ENCODE data around the gene TYK2. TPM values are rescaled to one million over a fixed set of nuclear protein-coding genes. Genes with fewer than 3 reads are reported as not detected.

TYK2 gene
- total and polyA plus RNA-seq, 2 experiments from 2014 or later = 63.6 to 94.3 TPM

DNA sequence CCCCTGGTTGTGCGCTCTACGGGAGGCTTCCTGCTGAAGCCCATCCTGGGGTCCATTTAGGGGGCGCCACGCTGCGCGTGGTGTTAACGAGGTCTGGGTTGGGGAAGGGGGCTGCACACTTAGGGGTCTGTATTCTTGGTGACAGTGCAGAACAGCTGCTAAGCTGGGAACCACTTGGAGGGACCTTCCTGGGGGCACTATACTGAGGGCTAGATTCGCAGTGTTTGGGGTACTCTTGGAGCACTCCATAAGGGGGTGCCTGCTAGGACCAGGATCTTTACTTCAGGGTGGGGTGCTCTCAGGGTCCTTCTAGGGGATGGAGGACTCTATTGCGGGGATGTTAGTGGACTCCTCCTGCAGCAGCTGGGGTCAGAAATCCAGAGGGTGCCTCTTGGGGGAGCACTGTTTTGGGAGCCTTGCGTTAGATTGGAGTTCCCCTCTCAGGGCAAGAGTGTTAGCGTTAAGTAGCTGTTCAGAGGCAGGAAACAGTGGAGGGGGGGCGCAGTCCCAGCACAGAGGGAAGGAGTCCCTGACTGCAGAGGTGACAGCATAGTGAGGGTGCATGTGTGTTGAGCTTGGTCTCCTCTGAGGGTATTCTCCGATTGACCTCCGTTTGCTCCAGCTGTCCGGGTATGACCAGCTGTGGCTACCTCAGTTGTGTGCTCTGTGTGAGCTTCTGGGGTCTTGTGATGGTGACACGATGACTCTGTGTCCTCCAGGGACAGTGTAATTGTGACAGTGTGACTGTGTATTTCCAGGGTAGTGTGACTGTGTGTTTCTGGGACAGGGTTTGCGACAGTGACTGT is 41.1 kb upstream of the TYK2 start:
- 27% methylated on average over 17 of the region's 17 CpGs for WGBS (ENCODE audit: low lambda C conversion rate, missing lambda C conversion rate)
- peaks cover 15% of the 10 kb centered on the region for H3K4me1 ChIP-seq (ENCODE audit: insufficient read depth)

DNA sequence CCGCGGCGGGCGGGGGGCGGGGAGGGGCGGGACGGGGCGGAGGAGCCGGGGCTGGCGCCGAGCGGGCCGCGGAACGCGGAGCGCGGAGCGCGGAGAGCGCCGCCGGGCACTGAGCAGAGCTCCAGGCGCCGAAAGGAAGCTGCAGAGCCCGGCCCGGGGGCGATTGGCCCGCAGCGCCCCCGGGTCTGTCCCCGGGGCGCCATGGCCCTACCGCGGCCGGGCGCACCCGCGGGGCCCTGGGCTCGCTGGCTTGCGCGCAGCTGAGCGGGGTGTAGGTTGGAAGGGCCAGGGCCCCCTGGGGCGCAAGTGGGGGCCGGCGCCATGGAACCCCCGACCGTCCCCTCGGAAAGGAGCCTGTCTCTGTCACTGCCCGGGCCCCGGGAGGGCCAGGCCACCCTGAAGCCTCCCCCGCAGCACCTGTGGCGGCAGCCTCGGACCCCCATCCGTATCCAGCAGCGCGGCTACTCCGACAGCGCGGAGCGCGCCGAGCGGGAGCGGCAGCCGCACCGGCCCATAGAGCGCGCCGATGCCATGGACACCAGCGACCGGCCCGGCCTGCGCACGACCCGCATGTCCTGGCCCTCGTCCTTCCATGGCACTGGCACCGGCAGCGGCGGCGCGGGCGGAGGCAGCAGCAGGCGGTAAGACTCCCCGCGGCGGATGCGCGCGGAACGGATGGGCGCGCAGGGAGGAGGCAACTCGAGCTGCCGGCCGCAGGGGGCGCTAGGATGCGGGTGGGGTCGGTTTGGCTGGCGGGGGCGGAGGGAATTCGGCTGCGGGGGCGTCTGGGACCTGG is 40.3 kb upstream of the TYK2 start, which contains the start of gene PDE4A:
Gene PDE4A (plus strand): TSS at position 95 of the 796 bp plus-strand sequence. CDS start 227 bp downstream, at position 322.
- Histone ChIP-seq H3K27ac (no peak within 1 kb of the TSS), H3K4me3 (no peak within 1 kb of the TSS), H3K9me3 (ENCODE audit: low read depth) (no peaks in the 10 kb centered on the region), H3K4me2 (peak within 1 kb of the TSS; percentile 83), H3K79me2 (no peaks in the 10 kb centered on the region), H3K4me1 (ENCODE audit: insufficient read depth) (peaks cover 20% of the 10 kb centered on the region), H4K20me1 (ENCODE audit: insufficient read depth, poor library complexity, severe bottlenecking) (no peaks in the 10 kb centered on the region), H3K27me3 (peaks cover 91% of the 10 kb centered on the region), H3K9me2 (replicated peaks; ENCODE audit: insufficient read depth) (no peaks in the 10 kb centered on the region), H3K36me3 (replicated peaks; ENCODE audit: insufficient read depth, low read depth) (no peaks in the 10 kb centered on the region), H2AFZ (peak within 1 kb of the TSS; percentile 40)
- peak; percentile 45 for DNase-seq (ENCODE audit: low spot score)
- WGBS (ENCODE audit: low lambda C conversion rate, missing lambda C conversion rate) = under 1% methylated on average over 55 of the region's 104 CpGs
- TF ChIP-seq EZH2 (IDR thresholded peaks at IDR 0.05; ENCODE audit: borderline replicate concordance) = no peak
- peak; percentile 26 for TF ChIP-seq EZH2phosphoT487 (IDR thresholded peaks at IDR 0.05; ENCODE audit: low read depth, severe bottlenecking, unreplicated experiment)
- TF ChIP-seq, protein P1, sequence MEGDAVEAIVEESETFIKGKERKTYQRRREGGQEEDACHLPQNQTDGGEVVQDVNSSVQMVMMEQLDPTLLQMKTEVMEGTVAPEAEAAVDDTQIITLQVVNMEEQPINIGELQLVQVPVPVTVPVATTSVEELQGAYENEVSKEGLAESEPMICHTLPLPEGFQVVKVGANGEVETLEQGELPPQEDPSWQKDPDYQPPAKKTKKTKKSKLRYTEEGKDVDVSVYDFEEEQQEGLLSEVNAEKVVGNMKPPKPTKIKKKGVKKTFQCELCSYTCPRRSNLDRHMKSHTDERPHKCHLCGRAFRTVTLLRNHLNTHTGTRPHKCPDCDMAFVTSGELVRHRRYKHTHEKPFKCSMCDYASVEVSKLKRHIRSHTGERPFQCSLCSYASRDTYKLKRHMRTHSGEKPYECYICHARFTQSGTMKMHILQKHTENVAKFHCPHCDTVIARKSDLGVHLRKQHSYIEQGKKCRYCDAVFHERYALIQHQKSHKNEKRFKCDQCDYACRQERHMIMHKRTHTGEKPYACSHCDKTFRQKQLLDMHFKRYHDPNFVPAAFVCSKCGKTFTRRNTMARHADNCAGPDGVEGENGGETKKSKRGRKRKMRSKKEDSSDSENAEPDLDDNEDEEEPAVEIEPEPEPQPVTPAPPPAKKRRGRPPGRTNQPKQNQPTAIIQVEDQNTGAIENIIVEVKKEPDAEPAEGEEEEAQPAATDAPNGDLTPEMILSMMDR (IDR thresholded peaks at IDR 0.05; ENCODE audit: poor library complexity) = peak; percentile 42

More for the DNA sequence above, 41.1 kb upstream of the TYK2 start:
- Histone ChIP-seq H3K27ac (no peak overlapping the region), H3K4me2 (peak overlapping the region; percentile 83), H3K9me3 (ENCODE audit: low read depth) (no peaks in the 10 kb centered on the region), H3K27me3 (peaks cover 90% of the 10 kb centered on the region), H3K36me3 (replicated peaks; ENCODE audit: insufficient read depth, low read depth) (no peaks in the 10 kb centered on the region), H3K9me2 (replicated peaks; ENCODE audit: insufficient read depth) (no peaks in the 10 kb centered on the region), H2AFZ (no peak overlapping the region), H3K4me3 (no peak overlapping the region), H4K20me1 (ENCODE audit: insufficient read depth, poor library complexity, severe bottlenecking) (no peaks in the 10 kb centered on the region), H3K79me2 (no peaks in the 10 kb centered on the region)
- DNase-seq (ENCODE audit: low spot score) = no peak
- TF ChIP-seq EZH2 (IDR thresholded peaks at IDR 0.05; ENCODE audit: borderline replicate concordance) (no peak), EZH2phosphoT487 (IDR thresholded peaks at IDR 0.05; ENCODE audit: low read depth, severe bottlenecking, unreplicated experiment) (no peak)
- TF ChIP-seq, protein P1 (IDR thresholded peaks at IDR 0.05; ENCODE audit: poor library complexity) = no peak

DNA sequence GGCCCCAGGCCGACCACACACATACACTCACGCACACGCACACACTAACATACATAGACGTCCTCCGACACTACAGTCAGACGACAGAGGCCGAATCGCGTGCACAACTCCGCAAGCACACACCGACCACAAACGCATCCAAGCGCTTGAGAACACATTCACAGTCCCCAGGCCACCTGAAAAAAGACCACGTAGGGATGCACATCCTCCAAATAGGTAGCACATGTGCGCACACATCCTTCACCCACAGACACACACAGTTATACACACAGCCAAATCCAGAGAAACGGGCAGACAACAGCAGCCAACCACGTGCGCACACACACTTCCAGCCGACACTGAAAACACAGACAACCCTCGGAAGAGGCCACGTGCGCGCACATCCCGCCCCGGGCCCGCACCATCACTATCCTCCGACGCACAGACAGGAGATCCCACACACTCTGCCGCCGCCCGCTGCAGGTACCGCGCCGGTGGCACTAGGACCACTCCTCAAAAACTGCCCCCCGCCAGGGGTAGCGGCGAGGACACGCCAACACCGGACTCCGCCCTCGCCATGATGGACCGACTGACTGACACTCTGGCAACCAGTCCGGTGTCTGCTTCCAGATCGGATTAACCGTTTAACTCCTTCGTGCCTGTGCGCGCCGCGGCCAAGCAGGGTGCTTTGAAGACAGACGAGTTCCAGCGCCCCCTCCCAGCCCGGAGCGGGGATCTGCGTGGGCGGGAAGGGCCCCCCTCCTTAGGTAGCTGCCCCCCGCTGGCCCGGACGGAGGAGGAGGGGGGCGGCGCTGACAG is 39.5 kb upstream of the TYK2 start:
- H3K36me3 ChIP-seq (replicated peaks; ENCODE audit: insufficient read depth, low read depth) = no peaks in the 10 kb centered on the region
- peaks cover 89% of the 10 kb centered on the region for H3K27me3 ChIP-seq
- peak; percentile 28 for DNase-seq (ENCODE audit: low spot score)
- peaks cover 20% of the 10 kb centered on the region for H3K4me1 ChIP-seq (ENCODE audit: insufficient read depth)
- peak overlapping the region; percentile 83 for H3K4me2 ChIP-seq
- TF ChIP-seq EZH2phosphoT487 (IDR thresholded peaks at IDR 0.05; ENCODE audit: low read depth, severe bottlenecking, unreplicated experiment) = peak; percentile 41
- peak; percentile 97 for TF ChIP-seq EZH2 (IDR thresholded peaks at IDR 0.05; ENCODE audit: borderline replicate concordance)
- TF ChIP-seq, protein P1 (IDR thresholded peaks at IDR 0.05; ENCODE audit: poor library complexity) = no peak
- H3K27ac ChIP-seq = no peak overlapping the region
- H3K79me2 ChIP-seq = no peaks in the 10 kb centered on the region
- 2% methylated on average over 51 of the region's 61 CpGs for WGBS (ENCODE audit: low lambda C conversion rate, missing lambda C conversion rate)
- no peak overlapping the region for H3K4me3 ChIP-seq
- no peaks in the 10 kb centered on the region for H3K9me3 ChIP-seq (ENCODE audit: low read depth)
- peak overlapping the region; percentile 40 for H2AFZ ChIP-seq
- no peaks in the 10 kb centered on the region for H4K20me1 ChIP-seq (ENCODE audit: insufficient read depth, poor library complexity, severe bottlenecking)
- H3K9me2 ChIP-seq (replicated peaks; ENCODE audit: insufficient read depth) = no peaks in the 10 kb centered on the region

Measured in hepatocyte (in vitro differentiated cells).